ENCODE data around the gene SNAP47.

- TF ChIP-seq CTCF (IDR thresholded peaks at IDR 0.05; ENCODE audit: extremely low read depth in 1 of 2, insufficient read depth in 1 of 2, low read depth in 1 of 2, low read length in 2 of 2) (no peak), POLR2A (IDR thresholded peaks at IDR 0.05; ENCODE audit: low read depth, low read length) (no peak)
These were observed 25.1 kb downstream of the SNAP47 start for GRCh38 chr1:227760377-227760776.

Data from endothelial cell of umbilical vein (primary cell).